HCT116 (cell line): ENCODE measurements around the gene TRHDE. TPM values are rescaled to one million over a fixed set of nuclear protein-coding genes. Genes with fewer than 3 reads are reported as not detected.

Experiments used
- ATAC-seq: fragments of 200-7000 bp; cut with Tn5 transposase; 2 replicates; pipeline ENCODE4 v1.9.1; 2020; ENCODE audit warnings: mild to moderate bottlenecking, moderate library complexity
- BruUV-seq: library from RNA; stranded (reverse); fragments of 400-500 nt; replicated peaks from 2 replicates; lab custom pipeline; 2021; lab: Mats Ljungman, UMichigan
- CTCF ChIA-PET: fragments of 300-600 bp; sonication (Branson Sonifier 250); formaldehyde crosslinking; loops from one replicate; lab custom pipeline; 2021; ENCODE audit warnings: antibody characterized with exemption; lab: Charles Lee
- POLR2A ChIA-PET: fragments of 300-600, 350-600 bp; sonication (Branson Sonifier 250); formaldehyde crosslinking; loops from one replicate; lab custom pipeline; 2021; ENCODE audit warnings: antibody characterized with exemption; lab: Charles Lee
- RAD21 ChIA-PET, 2 experiments: fragments of 300-600 bp; sonication (Branson Sonifier 250); formaldehyde crosslinking; loops; one replicate each; lab custom pipeline; 2023; ENCODE audit warnings: low total read pairs in 2 of 2; ENCODE audit not compliant: uncharacterized antibody in 2 of 2, unreplicated experiment in 2 of 2, low non-redundant PET in 1 of 2; lab: Charles Lee
- DNase-seq: peaks from one replicate; pipeline ENCODE4 v3.0.0-alpha.2; 2010; ENCODE audit warnings: low read depth, low spot score
- H2AFZ ChIP-seq: fragments of 200-600 bp; shearing (Covaris generic), sonication (generic); 2 replicates; pipeline ENCODE4 v1.6.1; 2017; ENCODE audit warnings: low read depth, mixed run types, mixed read lengths, antibody characterized with exemption, low read length; ENCODE audit not compliant: poor library complexity, severe bottlenecking
- H3K27ac ChIP-seq: 2 replicates; pipeline ENCODE4 v1.5.1; 2012; ENCODE audit warnings: low read depth, low read length
- H3K27me3 ChIP-seq: fragments of 200-600 bp; sonication (generic); 2 replicates; pipeline ENCODE4 v1.6.1; 2016; ENCODE audit warnings: mixed run types, low read length, mixed read lengths; ENCODE audit not compliant: insufficient read depth
- H3K36me3 ChIP-seq, 2 experiments: fragments of 200-500 bp in 1 of 2; fragments of 200-600 bp in 1 of 2; sonication (Bioruptor generic) in 1 of 2; sonication (generic) in 1 of 2; 2 replicates each; pipeline versions ENCODE4 v1.5.1 to v1.6.1; 2014 to 2016; ENCODE audit warnings: low read length in 2 of 2, inconsistent platforms in 1 of 2, mixed read lengths in 1 of 2, mixed run types in 1 of 2; ENCODE audit not compliant: insufficient read depth in 2 of 2, control insufficient read depth in 1 of 2
- H3K4me1 ChIP-seq, 2 experiments: fragments of 200-600 bp in 1 of 2; sonication (generic) in 1 of 2; 2 replicates each; pipeline versions ENCODE4 v1.5.1 to v1.6.1; 2012 to 2017; ENCODE audit warnings: low read length in 2 of 2, inconsistent platforms in 1 of 2, mild to moderate bottlenecking in 1 of 2, mixed read lengths in 1 of 2, mixed run types in 1 of 2, moderate library complexity in 1 of 2; ENCODE audit not compliant: insufficient read depth in 2 of 2, control insufficient read depth in 1 of 2
- H3K4me2 ChIP-seq: fragments of 200-600 bp; sonication (generic); 2 replicates; pipeline ENCODE4 v1.6.1; 2017; ENCODE audit warnings: mixed run types, low read length, mixed read lengths
- H3K4me3 ChIP-seq, 2 experiments: fragments of 200-600 bp in 1 of 2; sonication (generic) in 1 of 2; replicated peaks in 1 of 2; 2 replicates each; pipeline ENCODE4 v1.5.1; 2011 to 2016; ENCODE audit warnings: low read length in 2 of 2, control low read depth in 1 of 2, low read depth in 1 of 2, mild to moderate bottlenecking in 1 of 2, mixed read lengths in 1 of 2, mixed run types in 1 of 2
- H3K79me2 ChIP-seq: fragments of 200-600 bp; sonication (generic); 2 replicates; pipeline ENCODE4 v1.6.1; 2017; ENCODE audit warnings: mild to moderate bottlenecking, mixed run types, low read length, moderate library complexity, mixed read lengths; ENCODE audit not compliant: insufficient read depth
- H3K9ac ChIP-seq: fragments of 200-600 bp; sonication (generic); 2 replicates; pipeline ENCODE4 v1.6.1; 2016; ENCODE audit warnings: low read length, mixed read lengths
- H3K9me2 ChIP-seq: fragments of 200-600 bp; sonication (generic), shearing (Covaris generic); 2 replicates; pipeline ENCODE4 v1.6.1; 2017; ENCODE audit warnings: mixed run types, mild to moderate bottlenecking, moderate library complexity; ENCODE audit not compliant: insufficient read depth
- H3K9me3 ChIP-seq, 2 experiments: fragments of 200-500 bp in 1 of 2; fragments of 200-600 bp in 1 of 2; sonication (Bioruptor generic) in 1 of 2; sonication (generic) in 1 of 2; 2 replicates each; pipeline ENCODE4 v1.6.1; 2014 to 2017; ENCODE audit warnings: low read length in 2 of 2, mixed read lengths in 2 of 2, inconsistent platforms in 1 of 2, low read depth in 1 of 2, mild to moderate bottlenecking in 1 of 2, mixed run types in 1 of 2, moderate library complexity in 1 of 2; ENCODE audit not compliant: control insufficient read depth in 1 of 2, insufficient read depth in 1 of 2
- H4K20me1 ChIP-seq: fragments of 200-600 bp; sonication (generic), shearing (Covaris generic); 2 replicates; pipeline ENCODE4 v1.6.1; 2017; ENCODE audit warnings: mixed run types, mild to moderate bottlenecking, moderate library complexity; ENCODE audit not compliant: insufficient read depth
- CEBPB ChIP-seq: IDR thresholded peaks from 2 replicates; pipeline ENCODE4 v1.6.1; 2012; ENCODE audit warnings: low read depth
- EZH2 ChIP-seq: fragments of 200-600 bp; sonication (generic); IDR thresholded peaks from 2 replicates; pipeline ENCODE4 v1.6.1; 2017; ENCODE audit warnings: antibody characterized with exemption, mixed run types
- POLR2AphosphoS5 ChIP-seq: IDR thresholded peaks from 2 replicates; pipeline ENCODE4 v1.6.1; 2011; ENCODE audit warnings: mild to moderate bottlenecking, low read depth, low read length, moderate library complexity
- SRF ChIP-seq: IDR thresholded peaks from 2 replicates; pipeline ENCODE4 v1.6.1; 2012; ENCODE audit warnings: low read depth
- ZFX ChIP-seq: fragments of 450-650 bp; IDR thresholded peaks from 2 replicates; pipeline ENCODE4 v1.6.1; 2017
- ZNF274 ChIP-seq: fragments of 200-500 bp; sonication (Bioruptor generic); IDR thresholded peaks from 2 replicates; pipeline ENCODE4 v1.6.1; 2014; ENCODE audit warnings: mild to moderate bottlenecking, low read depth, low read length, inconsistent platforms
- intact Hi-C: fragments of 100-400 bp; cut with micrococcal nuclease; formaldehyde crosslinking; loops from 2 replicates; pipeline ENCODE4 v1.10.0; 2022
- total RNA-seq: library from RNA; stranded (reverse); gene quantifications from one replicate; pipeline ENCODE4 v1.2.1, GENCODE V29; 2021; ENCODE audit not compliant: unreplicated experiment
- TF ChIP-seq, protein P1 (sequence below), 3 experiments: fragments of 200-600 bp in 1 of 3; sonication (generic) in 1 of 3; IDR thresholded peaks in 2 of 3; conservative IDR thresholded peaks in 1 of 3; 2 replicates each; pipeline ENCODE4 v1.5.1; 2012 to 2017; ENCODE audit warnings: low read depth in 2 of 3, low read length in 2 of 3, antibody characterized with exemption in 1 of 3, borderline replicate concordance in 1 of 3, control low read depth in 1 of 3, mild to moderate bottlenecking in 1 of 3, mixed read lengths in 1 of 3, mixed run types in 1 of 3, moderate library complexity in 1 of 3; ENCODE audit not compliant: insufficient read depth in 1 of 3
- TF ChIP-seq, protein P2 (sequence below): IDR thresholded peaks from 2 replicates; pipeline ENCODE4 v1.6.1; 2011; ENCODE audit warnings: mild to moderate bottlenecking, low read length, moderate library complexity; ENCODE audit not compliant: insufficient replicate concordance; ENCODE audit errors: extremely low read depth
- TF ChIP-seq, protein P3 (sequence below): IDR thresholded peaks from 2 replicates; pipeline ENCODE4 v1.6.1; 2012

The TRHDE gene
- total RNA-seq, 1 experiment from 2014 or later: 2.9 TPM

DNA sequence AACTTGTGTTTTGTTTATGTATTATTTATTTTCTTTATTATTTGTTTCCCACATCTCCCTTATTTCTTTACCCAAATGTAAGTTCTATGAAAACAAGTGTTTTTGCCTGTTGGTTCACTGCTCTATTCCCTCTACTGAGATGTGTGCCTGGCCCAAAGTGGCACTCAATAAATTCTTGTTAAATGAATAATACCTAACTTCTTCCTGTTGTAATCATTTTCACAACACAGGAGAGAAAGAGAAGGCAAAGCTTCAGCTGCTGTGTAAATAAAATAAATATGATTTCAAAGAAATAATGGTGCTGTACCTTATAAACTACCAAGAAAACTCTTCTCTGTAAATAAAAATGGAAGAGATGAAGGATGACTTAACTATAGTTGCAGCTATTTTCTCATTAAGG is 116.2 kb downstream of the TRHDE start:
- Histone ChIP-seq H3K4me3 (no peak overlapping the region), H3K27ac (no peak overlapping the region), H3K36me3 (no peaks in the 10 kb centered on the region), H3K9me2 (no peaks in the 10 kb centered on the region), H3K27me3 (no peaks in the 10 kb centered on the region), H3K9me3 (no peaks in the 10 kb centered on the region), H4K20me1 (no peaks in the 10 kb centered on the region), H3K79me2 (no peaks in the 10 kb centered on the region), H3K9ac (no peak overlapping the region), H3K4me2 (no peak overlapping the region), H3K4me1 (no peaks in the 10 kb centered on the region), H2AFZ (no peak overlapping the region)
- ChIA-PET CTCF (no interaction called here), POLR2A (no interaction called here), RAD21 (no interaction called here)
- no peak for DNase-seq
- TF ChIP-seq, protein P1, sequence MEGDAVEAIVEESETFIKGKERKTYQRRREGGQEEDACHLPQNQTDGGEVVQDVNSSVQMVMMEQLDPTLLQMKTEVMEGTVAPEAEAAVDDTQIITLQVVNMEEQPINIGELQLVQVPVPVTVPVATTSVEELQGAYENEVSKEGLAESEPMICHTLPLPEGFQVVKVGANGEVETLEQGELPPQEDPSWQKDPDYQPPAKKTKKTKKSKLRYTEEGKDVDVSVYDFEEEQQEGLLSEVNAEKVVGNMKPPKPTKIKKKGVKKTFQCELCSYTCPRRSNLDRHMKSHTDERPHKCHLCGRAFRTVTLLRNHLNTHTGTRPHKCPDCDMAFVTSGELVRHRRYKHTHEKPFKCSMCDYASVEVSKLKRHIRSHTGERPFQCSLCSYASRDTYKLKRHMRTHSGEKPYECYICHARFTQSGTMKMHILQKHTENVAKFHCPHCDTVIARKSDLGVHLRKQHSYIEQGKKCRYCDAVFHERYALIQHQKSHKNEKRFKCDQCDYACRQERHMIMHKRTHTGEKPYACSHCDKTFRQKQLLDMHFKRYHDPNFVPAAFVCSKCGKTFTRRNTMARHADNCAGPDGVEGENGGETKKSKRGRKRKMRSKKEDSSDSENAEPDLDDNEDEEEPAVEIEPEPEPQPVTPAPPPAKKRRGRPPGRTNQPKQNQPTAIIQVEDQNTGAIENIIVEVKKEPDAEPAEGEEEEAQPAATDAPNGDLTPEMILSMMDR (IDR thresholded peaks at IDR 0.05 in 2 of 3, conservative IDR thresholded peaks at IDR 0.05 in 1 of 3; ENCODE audit: borderline replicate concordance in 1 of 3, insufficient read depth in 1 of 3, low read depth in 2 of 3, low read length in 2 of 3): no peak
- no peak for TF ChIP-seq ZNF274
- no peak for TF ChIP-seq CEBPB
- TF ChIP-seq, protein P2, sequence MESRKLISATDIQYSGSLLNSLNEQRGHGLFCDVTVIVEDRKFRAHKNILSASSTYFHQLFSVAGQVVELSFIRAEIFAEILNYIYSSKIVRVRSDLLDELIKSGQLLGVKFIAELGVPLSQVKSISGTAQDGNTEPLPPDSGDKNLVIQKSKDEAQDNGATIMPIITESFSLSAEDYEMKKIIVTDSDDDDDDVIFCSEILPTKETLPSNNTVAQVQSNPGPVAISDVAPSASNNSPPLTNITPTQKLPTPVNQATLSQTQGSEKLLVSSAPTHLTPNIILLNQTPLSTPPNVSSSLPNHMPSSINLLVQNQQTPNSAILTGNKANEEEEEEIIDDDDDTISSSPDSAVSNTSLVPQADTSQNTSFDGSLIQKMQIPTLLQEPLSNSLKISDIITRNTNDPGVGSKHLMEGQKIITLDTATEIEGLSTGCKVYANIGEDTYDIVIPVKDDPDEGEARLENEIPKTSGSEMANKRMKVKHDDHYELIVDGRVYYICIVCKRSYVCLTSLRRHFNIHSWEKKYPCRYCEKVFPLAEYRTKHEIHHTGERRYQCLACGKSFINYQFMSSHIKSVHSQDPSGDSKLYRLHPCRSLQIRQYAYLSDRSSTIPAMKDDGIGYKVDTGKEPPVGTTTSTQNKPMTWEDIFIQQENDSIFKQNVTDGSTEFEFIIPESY: no peak
- TF ChIP-seq, protein P3, sequence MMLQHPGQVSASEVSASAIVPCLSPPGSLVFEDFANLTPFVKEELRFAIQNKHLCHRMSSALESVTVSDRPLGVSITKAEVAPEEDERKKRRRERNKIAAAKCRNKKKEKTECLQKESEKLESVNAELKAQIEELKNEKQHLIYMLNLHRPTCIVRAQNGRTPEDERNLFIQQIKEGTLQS: no peak
- TF ChIP-seq ZFX: no peak
- no peak for TF ChIP-seq EZH2
- TF ChIP-seq POLR2AphosphoS5: no peak
- TF ChIP-seq SRF: no peak
- BruUV-seq: no TSS peak
- intact Hi-C loops: no loop called here
- no peak for ATAC-seq
